NCI-H2171 (cell line): ENCODE results near the gene MPEG1.

Experiments used
- DNase-seq: peaks from one replicate; lab custom pipeline; 2025; lab: John Stamatoyannopoulos, UW

MPEG1 gene

GRCh38 chr11:59212744-59213631 lies at the start of gene MPEG1:
Gene MPEG1, minus strand, starts transcription at chr11:59212927. Its CDS starts 62 bp downstream, at chr11:59212865.
- DNase-seq, result no peak

- no peak for DNase-seq
These were observed 49.6 kb upstream of the MPEG1 start for GRCh38 chr11:59262177-59262818.

GRCh38 chr11:59261150-59261549 lies 48.4 kb upstream of the MPEG1 start:
- DNase-seq, result no peak

- no peak for DNase-seq
These were observed 47.2 kb upstream of the MPEG1 start for GRCh38 chr11:59259867-59260475.

GRCh38 chr11:59259047-59259446 lies 46.3 kb upstream of the MPEG1 start:
- no peak for DNase-seq

- DNase-seq, result no peak
These were observed 42.6 kb upstream of the MPEG1 start for GRCh38 chr11:59255281-59255680.

- DNase-seq, result no peak
These were observed 41.6 kb upstream of the MPEG1 start for GRCh38 chr11:59254286-59254685.

- no peak for DNase-seq
These were observed 40.3 kb upstream of the MPEG1 start for GRCh38 chr11:59253001-59253400.

GRCh38 chr11:59249535-59249934 lies 36.8 kb upstream of the MPEG1 start:
- DNase-seq, result no peak

GRCh38 chr11:59247531-59248227 lies 35.0 kb upstream of the MPEG1 start:
- no peak for DNase-seq

GRCh38 chr11:59243633-59244032 lies 30.9 kb upstream of the MPEG1 start:
- no peak for DNase-seq

GRCh38 chr11:59240322-59240721 lies 27.6 kb upstream of the MPEG1 start:
- no peak for DNase-seq

GRCh38 chr11:59226396-59226795 lies 13.7 kb upstream of the MPEG1 start:
- DNase-seq, result no peak

- DNase-seq, result no peak
These were observed 12.3 kb upstream of the MPEG1 start for GRCh38 chr11:59225017-59225416.

GRCh38 chr11:59224351-59224928 lies 11.7 kb upstream of the MPEG1 start:
- no peak for DNase-seq

GRCh38 chr11:59223611-59224010 lies 10.9 kb upstream of the MPEG1 start:
- DNase-seq, result no peak

- no peak for DNase-seq
These were observed 10.4 kb upstream of the MPEG1 start for GRCh38 chr11:59223177-59223576.

GRCh38 chr11:59222464-59223060 lies 9.8 kb upstream of the MPEG1 start:
- no peak for DNase-seq

- DNase-seq, result no peak
These were observed 8.7 kb upstream of the MPEG1 start for GRCh38 chr11:59221441-59221840.

- no peak for DNase-seq
These were observed 7.1 kb upstream of the MPEG1 start for GRCh38 chr11:59219836-59220235.

GRCh38 chr11:59218893-59219292 lies 6.2 kb upstream of the MPEG1 start:
- DNase-seq, result no peak

- no peak for DNase-seq
These were observed 5.6 kb upstream of the MPEG1 start for GRCh38 chr11:59218319-59218718.
